Coronary artery (tissue), 2 donors: ENCODE measurements around the gene AQP1.

Experiments
- DNase-seq: peaks from one replicate; pipeline ENCODE4 v3.0.0-alpha.2; 2017; ENCODE audit warnings: low spot score
- H3K27ac ChIP-seq, 2 donors: fragments of 200-600 bp; sonication (generic); one replicate each; pipeline ENCODE4 v1.5.1; 2016 to 2019
- H3K4me3 ChIP-seq: fragments of 200-600 bp; sonication (generic); 2 replicates; pipeline ENCODE4 v1.5.1; 2016; ENCODE audit warnings: mild to moderate bottlenecking, moderate library complexity
- CTCF ChIP-seq: fragments of 200-600 bp; sonication (generic); IDR thresholded peaks from one replicate; pipeline ENCODE4 v1.5.1; 2019; ENCODE audit warnings: antibody characterized with exemption

AQP1 gene

DNA sequence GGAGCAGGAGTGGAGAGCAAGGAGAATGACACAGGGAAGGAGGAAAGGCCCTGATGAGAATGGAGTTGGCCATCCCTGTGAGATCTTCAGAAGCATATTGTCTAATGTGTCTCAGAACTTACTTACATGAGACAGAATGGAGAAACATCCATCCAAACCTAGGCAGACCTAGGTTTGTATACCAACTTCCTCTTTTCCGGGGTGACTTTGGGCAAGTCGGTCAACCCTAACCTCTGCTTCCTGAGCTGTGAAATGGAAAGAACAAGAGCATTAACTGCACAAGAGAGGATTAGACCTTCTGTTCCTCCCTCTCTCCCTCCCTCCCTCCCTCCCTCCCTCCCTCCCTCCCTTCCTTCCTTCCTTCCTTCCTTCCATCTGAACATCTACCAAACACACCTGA, 56.6 kb downstream of the AQP1 start:
- H3K27ac ChIP-seq: no peak overlapping the region
- no peak for TF ChIP-seq CTCF
- H3K4me3 ChIP-seq: no peak overlapping the region
- no peak for DNase-seq

DNA sequence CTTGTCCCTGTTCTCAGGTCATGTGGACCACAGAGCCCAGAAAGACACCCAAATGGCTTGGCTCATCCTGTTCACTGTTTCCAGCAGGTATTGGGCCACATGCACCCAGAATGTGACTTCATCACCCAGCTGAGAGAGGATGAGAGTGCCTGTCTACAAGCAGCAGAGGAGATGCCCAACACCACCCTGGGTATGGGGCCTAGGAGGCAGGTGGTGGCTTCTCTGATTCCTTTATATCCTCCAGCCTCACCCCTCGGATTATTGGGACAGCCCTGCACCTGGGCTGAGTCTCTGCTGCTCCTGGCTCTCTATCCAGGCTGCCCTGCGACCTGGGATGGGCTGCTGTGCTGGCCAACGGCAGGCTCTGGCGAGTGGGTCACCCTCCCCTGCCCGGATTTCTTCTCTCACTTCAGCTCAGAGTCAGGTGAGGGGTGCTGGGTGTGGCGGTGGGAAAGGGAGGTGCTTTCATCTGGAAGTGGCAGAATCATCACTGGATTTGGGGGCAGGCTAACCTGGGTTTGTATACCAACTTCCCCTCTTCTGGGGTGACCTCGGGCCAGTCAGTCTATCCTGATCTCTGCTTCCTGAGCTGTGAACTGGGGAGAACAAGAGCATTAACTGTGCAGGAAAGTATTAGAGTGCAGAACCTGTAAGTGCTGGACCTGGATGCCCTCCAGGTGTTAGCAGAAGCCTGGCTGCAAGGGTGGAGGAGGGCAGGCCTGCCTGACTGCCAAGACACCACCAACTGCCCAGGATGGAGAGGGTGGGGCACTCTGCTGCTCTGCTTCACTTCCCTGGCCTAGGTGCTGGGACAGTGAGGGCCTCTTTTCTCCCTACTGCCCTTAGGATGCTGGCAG, 57.3 kb downstream of the AQP1 start:
- no peak overlapping the region for H3K27ac ChIP-seq
- TF ChIP-seq CTCF: no peak
- DNase-seq: no peak
- H3K4me3 ChIP-seq: no peak overlapping the region

DNA sequence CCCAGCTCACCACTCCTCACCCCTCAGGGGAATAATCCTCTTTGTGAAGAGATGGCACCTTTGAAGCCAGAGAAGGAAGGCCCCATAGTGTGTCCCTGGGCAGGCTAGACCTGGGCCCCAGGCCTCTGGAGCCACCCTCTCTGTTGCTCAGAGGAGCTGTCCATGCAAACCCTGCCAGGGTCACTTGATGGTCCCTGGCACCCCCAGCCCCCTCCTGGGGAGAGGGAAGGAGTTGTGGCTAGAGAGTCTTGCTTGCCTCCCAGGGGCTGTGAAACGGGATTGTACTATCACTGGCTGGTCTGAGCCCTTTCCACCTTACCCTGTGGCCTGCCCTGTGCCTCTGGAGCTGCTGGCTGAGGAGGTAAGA, 57.9 kb downstream of the AQP1 start:
- TF ChIP-seq CTCF: no peak
- DNase-seq: no peak

GRCh38 chr7:30970074-30970473, 58.4 kb downstream of the AQP1 start:
- no peak overlapping the region for H3K27ac ChIP-seq
- no peak overlapping the region for H3K4me3 ChIP-seq
- no peak for DNase-seq
- no peak for TF ChIP-seq CTCF

More for the DNA sequence above, 57.9 kb downstream of the AQP1 start:
- Histone ChIP-seq H3K4me3 (no peak overlapping the region), H3K27ac (no peak overlapping the region)

DNA sequence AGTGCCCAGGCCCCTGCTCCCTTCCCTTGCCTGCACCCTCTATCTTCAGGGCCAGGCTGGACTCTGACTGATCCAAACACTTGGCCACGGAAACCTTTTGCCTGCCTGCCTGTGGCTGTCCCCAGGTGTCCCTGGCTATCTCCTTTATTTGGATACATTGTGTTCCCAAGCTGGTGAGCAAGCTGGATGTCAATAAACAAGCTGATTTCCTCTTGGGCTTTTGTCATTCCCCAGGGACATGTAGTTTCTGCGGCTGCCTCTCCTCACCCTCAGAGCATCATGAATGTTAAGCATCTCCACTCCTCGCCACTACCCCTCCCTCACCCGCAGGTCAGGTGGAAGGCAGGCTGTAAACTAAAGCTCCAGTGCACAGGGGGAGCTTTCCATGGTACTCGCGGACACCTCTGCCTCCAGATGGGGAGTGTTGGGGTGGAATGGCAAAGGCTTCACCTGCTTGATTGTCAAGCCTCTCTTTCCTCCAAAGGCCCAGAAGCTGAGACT, 59.0 kb downstream of the AQP1 start:
- Histone ChIP-seq H3K27ac (no peak overlapping the region), H3K4me3 (no peak overlapping the region)
- DNase-seq: no peak
- no peak for TF ChIP-seq CTCF

DNA sequence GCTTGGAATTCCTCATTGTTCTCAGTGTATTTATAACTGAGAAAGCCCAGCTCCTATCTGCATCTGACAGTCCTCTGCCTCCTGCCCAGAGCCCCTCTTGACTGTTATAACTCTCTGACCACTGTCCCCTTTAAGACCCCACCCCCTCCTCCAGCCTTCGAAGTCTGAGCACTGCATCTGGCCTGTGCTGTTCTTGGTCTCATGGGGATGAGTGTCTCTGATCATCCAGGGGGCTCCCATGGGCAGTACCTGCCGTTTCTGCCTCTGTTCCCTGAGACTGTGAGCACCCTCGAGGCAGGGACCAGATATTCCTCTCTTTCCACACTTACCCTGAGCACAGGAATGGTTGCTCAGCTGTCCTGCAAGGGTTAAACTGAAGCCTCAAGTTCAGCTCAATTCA, 59.8 kb downstream of the AQP1 start:
- TF ChIP-seq CTCF: no peak
- Histone ChIP-seq H3K27ac (no peak overlapping the region), H3K4me3 (no peak overlapping the region)
- DNase-seq: no peak
